Astrocyte (in vitro differentiated cells and primary cell): ENCODE measurements around the gene LYPD6B.

Source experiments
- CTCF ChIP-seq: IDR thresholded peaks from 2 replicates; pipeline ENCODE4 v1.5.1; 2011; ENCODE audit warnings: low read depth, mild to moderate bottlenecking, inconsistent platforms, low read length, moderate library complexity; ENCODE audit not compliant: insufficient read depth
- EZH2 ChIP-seq: IDR thresholded peaks from 2 replicates; pipeline ENCODE4 v1.6.1; 2012; ENCODE audit warnings: mild to moderate bottlenecking, low read length, inconsistent platforms; ENCODE audit not compliant: insufficient read depth

- TF ChIP-seq CTCF (no peak), EZH2 (no peak)
Observed at GRCh38 chr2:148999451-148999921, 39.0 kb upstream of the LYPD6B start.
